ENCODE data around the gene ARGFX.
"Not testable (repeated sequence)": the region's sequence is repeated elsewhere in the genome, so short reads cannot be mapped to it uniquely, and the experiment has no call there.

The ARGFX gene

DNA sequence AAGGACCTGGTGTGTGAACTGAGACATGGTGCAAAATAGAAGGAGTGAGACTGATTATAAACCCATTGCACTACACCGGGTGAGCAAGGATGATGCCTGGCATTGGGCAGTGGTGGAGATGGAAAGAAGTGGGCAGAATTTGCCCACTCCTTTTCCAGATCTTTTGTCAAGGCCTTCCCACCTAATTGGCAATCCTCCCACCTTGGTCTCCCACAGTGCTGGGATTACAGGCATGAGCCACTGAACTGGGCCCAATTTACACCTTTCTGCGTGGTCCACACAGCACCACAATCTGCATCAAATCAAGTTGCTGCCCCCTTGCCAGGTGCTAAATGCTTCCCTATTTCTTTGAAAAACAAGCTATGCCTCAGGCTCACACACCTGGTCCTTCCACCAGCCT, 30.8 kb downstream of the ARGFX start:
- Histone ChIP-seq H3K4me1 (ENCODE audit: control insufficient read depth in 2 of 2, insufficient read depth in 2 of 2, low read length in 2 of 2) (no peaks in the 10 kb centered on the region), H3K9ac (ENCODE audit: low read depth in 1 of 2, low read length in 2 of 2) (no peak overlapping the region), H3K36me3 (ENCODE audit: control insufficient read depth in 2 of 2, insufficient read depth in 2 of 2, low read length in 2 of 2) (no peaks in the 10 kb centered on the region), H3K27ac (ENCODE audit: low read depth in 2 of 2, low read length in 2 of 2) (no peak overlapping the region), H3K4me3 (ENCODE audit: low read length in 2 of 2) (no peak overlapping the region), H3K27me3 (ENCODE audit: control insufficient read depth in 2 of 2, insufficient read depth in 2 of 2, low read length in 2 of 2) (no peaks in the 10 kb centered on the region), H3K9me3 (ENCODE audit: control insufficient read depth in 2 of 2, low read length in 2 of 2) (no peaks in the 10 kb centered on the region)

GRCh38 chr3:121599900-121600299, 32.2 kb downstream of the ARGFX start:
- not testable (repeated sequence) for H3K4me1 ChIP-seq (ENCODE audit: control insufficient read depth in 2 of 2, insufficient read depth in 2 of 2, low read length in 2 of 2); H3K9me3 ChIP-seq (ENCODE audit: control insufficient read depth in 2 of 2, low read length in 2 of 2)

DNA sequence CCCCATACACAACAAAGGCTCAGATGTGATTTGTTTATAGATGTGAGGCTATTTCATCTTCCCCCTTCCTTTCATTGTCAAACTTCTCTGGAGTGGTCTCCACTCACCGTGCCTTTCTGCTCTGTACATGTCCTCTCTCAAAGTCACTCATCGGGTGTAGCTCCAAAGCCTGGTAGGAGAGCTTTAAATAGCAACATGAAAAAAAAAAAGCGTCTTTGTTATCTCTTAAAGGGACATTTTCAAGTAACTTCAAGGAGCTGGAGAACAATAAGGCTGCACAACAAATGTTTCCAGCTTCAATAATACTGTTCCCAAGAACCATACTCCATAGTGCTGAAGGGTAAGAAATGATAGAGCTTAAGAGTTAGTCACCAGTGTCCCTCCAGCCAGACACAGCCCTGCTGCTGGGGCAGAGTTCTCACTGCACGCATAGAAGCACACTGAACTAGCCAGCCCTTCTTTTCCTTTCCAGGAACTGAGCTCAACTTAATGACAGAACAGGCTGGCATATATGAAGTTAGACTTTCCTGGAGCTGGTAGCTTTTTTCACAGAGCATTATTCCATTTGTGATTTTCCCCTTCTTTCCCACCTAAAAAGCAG, 33.6 kb downstream of the ARGFX start:
- no peaks in the 10 kb centered on the region for H3K9me3 ChIP-seq (ENCODE audit: control insufficient read depth in 2 of 2, low read length in 2 of 2)
- no peaks in the 10 kb centered on the region for H3K36me3 ChIP-seq (ENCODE audit: control insufficient read depth in 2 of 2, insufficient read depth in 2 of 2, low read length in 2 of 2)
- H3K4me1 ChIP-seq (ENCODE audit: control insufficient read depth in 2 of 2, insufficient read depth in 2 of 2, low read length in 2 of 2), result no peaks in the 10 kb centered on the region
- H3K27me3 ChIP-seq (ENCODE audit: control insufficient read depth in 2 of 2, insufficient read depth in 2 of 2, low read length in 2 of 2), result no peaks in the 10 kb centered on the region
- H3K27ac ChIP-seq (ENCODE audit: low read depth in 2 of 2, low read length in 2 of 2), result no peak overlapping the region
- no peak overlapping the region for H3K9ac ChIP-seq (ENCODE audit: low read depth in 1 of 2, low read length in 2 of 2)
- no peak overlapping the region for H3K4me3 ChIP-seq (ENCODE audit: low read length in 2 of 2)

More at GRCh38 chr3:121599900-121600299, 32.2 kb downstream of the ARGFX start:
- not testable (repeated sequence) for H3K27ac ChIP-seq (ENCODE audit: low read depth in 2 of 2, low read length in 2 of 2); H3K4me3 ChIP-seq (ENCODE audit: low read length in 2 of 2); H3K9ac ChIP-seq (ENCODE audit: low read depth in 1 of 2, low read length in 2 of 2); H3K36me3 ChIP-seq (ENCODE audit: control insufficient read depth in 2 of 2, insufficient read depth in 2 of 2, low read length in 2 of 2); H3K27me3 ChIP-seq (ENCODE audit: control insufficient read depth in 2 of 2, insufficient read depth in 2 of 2, low read length in 2 of 2)

- H3K9ac ChIP-seq (ENCODE audit: low read depth in 1 of 2, low read length in 2 of 2), result no peak overlapping the region
- no peak overlapping the region for H3K27ac ChIP-seq (ENCODE audit: low read depth in 2 of 2, low read length in 2 of 2)
- no peaks in the 10 kb centered on the region for H3K9me3 ChIP-seq (ENCODE audit: control insufficient read depth in 2 of 2, low read length in 2 of 2)
Measured at GRCh38 chr3:121604759-121605158, 37.0 kb downstream of the ARGFX start.

GRCh38 chr3:121606106-121606505, 38.4 kb downstream of the ARGFX start:
- no peaks in the 10 kb centered on the region for H3K27me3 ChIP-seq (ENCODE audit: control insufficient read depth in 2 of 2, insufficient read depth in 2 of 2, low read length in 2 of 2)
- no peaks in the 10 kb centered on the region for H3K36me3 ChIP-seq (ENCODE audit: control insufficient read depth in 2 of 2, insufficient read depth in 2 of 2, low read length in 2 of 2)
- H3K27ac ChIP-seq (ENCODE audit: low read depth in 2 of 2, low read length in 2 of 2), result no peak overlapping the region
- H3K9ac ChIP-seq (ENCODE audit: low read depth in 1 of 2, low read length in 2 of 2), result no peak overlapping the region
- no peaks in the 10 kb centered on the region for H3K9me3 ChIP-seq (ENCODE audit: control insufficient read depth in 2 of 2, low read length in 2 of 2)
- H3K4me3 ChIP-seq (ENCODE audit: low read length in 2 of 2), result no peak overlapping the region
- H3K4me1 ChIP-seq (ENCODE audit: control insufficient read depth in 2 of 2, insufficient read depth in 2 of 2, low read length in 2 of 2), result no peaks in the 10 kb centered on the region

More at GRCh38 chr3:121604759-121605158, 37.0 kb downstream of the ARGFX start:
- Histone ChIP-seq H3K36me3 (ENCODE audit: control insufficient read depth in 2 of 2, insufficient read depth in 2 of 2, low read length in 2 of 2) (no peaks in the 10 kb centered on the region), H3K27me3 (ENCODE audit: control insufficient read depth in 2 of 2, insufficient read depth in 2 of 2, low read length in 2 of 2) (no peaks in the 10 kb centered on the region), H3K4me1 (ENCODE audit: control insufficient read depth in 2 of 2, insufficient read depth in 2 of 2, low read length in 2 of 2) (no peaks in the 10 kb centered on the region), H3K4me3 (ENCODE audit: low read length in 2 of 2) (no peak overlapping the region)

All from mucosa of rectum (tissue), 2 donors.